Nephron (organoid): ENCODE results near the gene DIAPH2.
"Not testable (repeated sequence)": the region's sequence is repeated elsewhere in the genome, so short reads cannot be mapped to it uniquely, and the experiment has no call there.

Experiments
- H3K27ac Mint-ChIP-seq, 3 experiments: 2 replicates each; pipeline ENCODE4 v1.8.0; 2020; ENCODE audit warnings: mixed read lengths in 3 of 3, mild to moderate bottlenecking in 2 of 3, moderate library complexity in 1 of 3
- H3K27me3 Mint-ChIP-seq: 2 replicates; pipeline ENCODE4 v1.8.0; 2021; ENCODE audit warnings: low read depth, mild to moderate bottlenecking, moderate library complexity, mixed read lengths
- H3K36me3 Mint-ChIP-seq: 2 replicates; pipeline ENCODE4 v1.8.0; 2020; ENCODE audit warnings: low read depth, mixed read lengths
- H3K4me1 Mint-ChIP-seq: 2 replicates; pipeline ENCODE4 v1.8.0; 2020; ENCODE audit warnings: mixed read lengths
- H3K4me3 Mint-ChIP-seq, 3 experiments: 2 replicates each; pipeline ENCODE4 v1.8.0; 2020; ENCODE audit warnings: mild to moderate bottlenecking in 3 of 3, mixed read lengths in 3 of 3, moderate library complexity in 2 of 3
- H3K9me3 Mint-ChIP-seq: 2 replicates; pipeline ENCODE4 v1.8.0; 2020; ENCODE audit warnings: mixed read lengths
- TF ChIP-seq, protein P1 (sequence below), 3 experiments: fragments of 200-600 bp; sonication (generic); IDR thresholded peaks; one replicate each; pipeline ENCODE4 v1.5.0; 2021; ENCODE audit warnings: antibody characterized with exemption in 3 of 3; ENCODE audit not compliant: unreplicated experiment in 3 of 3

The DIAPH2 gene

DNA sequence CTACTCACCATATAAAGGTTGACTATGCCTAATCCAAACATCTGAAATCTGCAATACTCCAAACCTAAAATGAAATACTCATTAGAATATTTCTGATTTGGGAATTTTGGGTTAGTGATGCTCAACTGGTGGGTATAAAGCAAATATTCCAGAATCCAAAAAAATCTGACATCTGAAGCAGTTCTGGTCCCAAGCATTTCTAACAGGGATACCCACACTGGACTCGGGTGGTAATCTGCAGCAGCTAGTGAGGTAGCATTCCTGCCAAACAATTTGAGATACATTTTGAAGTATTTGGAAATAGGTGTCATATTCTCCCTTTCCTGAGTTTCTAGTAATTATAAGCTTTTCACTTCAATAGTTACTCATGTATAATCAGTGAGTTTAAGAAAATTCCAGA is 149.5 kb downstream of the DIAPH2 start:
- no peak overlapping the region for H3K27ac Mint-ChIP-seq
- no peaks in the 10 kb centered on the region for H3K4me1 Mint-ChIP-seq
- TF ChIP-seq, protein P1, sequence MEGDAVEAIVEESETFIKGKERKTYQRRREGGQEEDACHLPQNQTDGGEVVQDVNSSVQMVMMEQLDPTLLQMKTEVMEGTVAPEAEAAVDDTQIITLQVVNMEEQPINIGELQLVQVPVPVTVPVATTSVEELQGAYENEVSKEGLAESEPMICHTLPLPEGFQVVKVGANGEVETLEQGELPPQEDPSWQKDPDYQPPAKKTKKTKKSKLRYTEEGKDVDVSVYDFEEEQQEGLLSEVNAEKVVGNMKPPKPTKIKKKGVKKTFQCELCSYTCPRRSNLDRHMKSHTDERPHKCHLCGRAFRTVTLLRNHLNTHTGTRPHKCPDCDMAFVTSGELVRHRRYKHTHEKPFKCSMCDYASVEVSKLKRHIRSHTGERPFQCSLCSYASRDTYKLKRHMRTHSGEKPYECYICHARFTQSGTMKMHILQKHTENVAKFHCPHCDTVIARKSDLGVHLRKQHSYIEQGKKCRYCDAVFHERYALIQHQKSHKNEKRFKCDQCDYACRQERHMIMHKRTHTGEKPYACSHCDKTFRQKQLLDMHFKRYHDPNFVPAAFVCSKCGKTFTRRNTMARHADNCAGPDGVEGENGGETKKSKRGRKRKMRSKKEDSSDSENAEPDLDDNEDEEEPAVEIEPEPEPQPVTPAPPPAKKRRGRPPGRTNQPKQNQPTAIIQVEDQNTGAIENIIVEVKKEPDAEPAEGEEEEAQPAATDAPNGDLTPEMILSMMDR (IDR thresholded peaks at IDR 0.05; ENCODE audit: unreplicated experiment in 3 of 3) = no peak
- H3K4me3 Mint-ChIP-seq = no peak overlapping the region
- H3K9me3 Mint-ChIP-seq = no peaks in the 10 kb centered on the region
- no peaks in the 10 kb centered on the region for H3K27me3 Mint-ChIP-seq
- no peaks in the 10 kb centered on the region for H3K36me3 Mint-ChIP-seq

GRCh38 chrX:96835660-96836289 is 151.1 kb downstream of the DIAPH2 start:
- TF ChIP-seq, protein P1 (IDR thresholded peaks at IDR 0.05; ENCODE audit: unreplicated experiment in 3 of 3) = no peak
- Mint-ChIP-seq H3K9me3 (no peaks in the 10 kb centered on the region), H3K36me3 (no peaks in the 10 kb centered on the region)

GRCh38 chrX:96837808-96838207 is 153.2 kb downstream of the DIAPH2 start:
- H3K27me3 Mint-ChIP-seq = no peaks in the 10 kb centered on the region
- H3K4me3 Mint-ChIP-seq = no peak overlapping the region
- H3K4me1 Mint-ChIP-seq = peaks cover 9% of the 10 kb centered on the region
- H3K36me3 Mint-ChIP-seq = no peaks in the 10 kb centered on the region
- H3K9me3 Mint-ChIP-seq = no peaks in the 10 kb centered on the region
- no peak overlapping the region for H3K27ac Mint-ChIP-seq
- TF ChIP-seq, protein P1 (IDR thresholded peaks at IDR 0.05; ENCODE audit: unreplicated experiment in 3 of 3) = no peak

More at GRCh38 chrX:96835660-96836289, 151.1 kb downstream of the DIAPH2 start:
- no peaks in the 10 kb centered on the region for H3K4me1 Mint-ChIP-seq
- no peak overlapping the region for H3K4me3 Mint-ChIP-seq
- no peaks in the 10 kb centered on the region for H3K27me3 Mint-ChIP-seq
- H3K27ac Mint-ChIP-seq = no peak overlapping the region

GRCh38 chrX:96838537-96838936 is 153.9 kb downstream of the DIAPH2 start:
- Mint-ChIP-seq H3K4me1 (peaks cover 9% of the 10 kb centered on the region), H3K4me3 (no peak overlapping the region), H3K36me3 (no peaks in the 10 kb centered on the region), H3K27ac (no peak overlapping the region), H3K9me3 (no peaks in the 10 kb centered on the region), H3K27me3 (no peaks in the 10 kb centered on the region)
- TF ChIP-seq, protein P1 (IDR thresholded peaks at IDR 0.05; ENCODE audit: unreplicated experiment in 3 of 3) = no peak

- no peaks in the 10 kb centered on the region for H3K9me3 Mint-ChIP-seq
- H3K27ac Mint-ChIP-seq = no peak overlapping the region
- H3K4me3 Mint-ChIP-seq = no peak overlapping the region
- H3K4me1 Mint-ChIP-seq = peaks cover 13% of the 10 kb centered on the region
- no peaks in the 10 kb centered on the region for H3K27me3 Mint-ChIP-seq
- no peaks in the 10 kb centered on the region for H3K36me3 Mint-ChIP-seq
- TF ChIP-seq, protein P1 (IDR thresholded peaks at IDR 0.05; ENCODE audit: unreplicated experiment in 3 of 3) = no peak
Measured at GRCh38 chrX:96841325-96841724, 156.7 kb downstream of the DIAPH2 start.

DNA sequence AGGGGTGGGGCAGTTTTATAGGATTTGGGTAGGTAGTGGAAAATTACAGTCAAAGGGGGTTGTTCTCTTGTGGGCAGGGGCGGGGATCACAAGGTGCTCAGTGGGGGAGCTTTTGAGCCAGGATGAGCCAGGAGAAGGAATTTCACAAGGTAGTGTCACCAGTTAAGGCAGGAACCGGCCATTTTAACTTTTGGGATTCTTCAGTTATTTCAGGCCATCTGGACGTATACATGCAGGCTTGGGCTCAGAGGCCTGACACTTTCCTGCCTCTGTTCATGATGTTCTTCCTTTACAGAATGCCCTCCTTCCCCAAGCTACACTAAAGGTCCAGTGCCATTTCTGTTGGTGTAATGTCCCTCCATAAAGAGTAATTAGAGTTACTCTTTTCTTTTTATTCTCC is 157.2 kb downstream of the DIAPH2 start:
- H3K4me1 Mint-ChIP-seq = peaks cover 13% of the 10 kb centered on the region
- H3K9me3 Mint-ChIP-seq, H3K27ac Mint-ChIP-seq, H3K27me3 Mint-ChIP-seq, H3K36me3 Mint-ChIP-seq, H3K4me3 Mint-ChIP-seq: not testable (repeated sequence)
